Measurements from ENCODE around the gene UPF3B.
A peak's percentile ranks its signal among the peaks of the same experiment; 100 is the strongest.
"Not testable (repeated sequence)": the region's sequence is repeated elsewhere in the genome, so short reads cannot be mapped to it uniquely, and the experiment has no call there.

UPF3B gene

GRCh38 chrX:119852382-119853353 is at the start of gene UPF3B:
TSS of gene UPF3B (minus strand) at chrX:119852963. CDS start at chrX:119852928, 35 bp downstream.
- peak; percentile 98 for DNase-seq (ENCODE audit: low spot score)

- no peak for DNase-seq (ENCODE audit: low spot score)
These were observed 48.2 kb upstream of the UPF3B start for GRCh38 chrX:119900976-119901375.

GRCh38 chrX:119899125-119899524 is 46.4 kb upstream of the UPF3B start:
- no peak for DNase-seq (ENCODE audit: low spot score)

- no peak for DNase-seq (ENCODE audit: low spot score)
These were observed 43.1 kb upstream of the UPF3B start, which contains the start of gene AKAP14 for GRCh38 chrX:119895843-119896326. TSS of gene AKAP14 (plus strand) at chrX:119895893. CDS start at chrX:119903224, 7,331 bp downstream.

- not testable (repeated sequence) for DNase-seq (ENCODE audit: low spot score)
These were observed 39.4 kb upstream of the UPF3B start for GRCh38 chrX:119891961-119892692.

- not testable (repeated sequence) for DNase-seq (ENCODE audit: low spot score)
These were observed 37.9 kb upstream of the UPF3B start for GRCh38 chrX:119890626-119891025.

- peak; percentile 68 for DNase-seq (ENCODE audit: low spot score)
These were observed 35.1 kb upstream of the UPF3B start for GRCh38 chrX:119887721-119888425.

GRCh38 chrX:119885554-119886428 is 33.0 kb upstream of the UPF3B start:
- DNase-seq (ENCODE audit: low spot score): peak; percentile 76

- peak; percentile 74 for DNase-seq (ENCODE audit: low spot score)
These were observed 28.0 kb upstream of the UPF3B start for GRCh38 chrX:119880552-119881437.

GRCh38 chrX:119880076-119880475 is 27.3 kb upstream of the UPF3B start:
- peak; percentile 40 for DNase-seq (ENCODE audit: low spot score)

- no peak for DNase-seq (ENCODE audit: low spot score)
These were observed 26.0 kb upstream of the UPF3B start for GRCh38 chrX:119878740-119879139.

GRCh38 chrX:119871599-119872395 is 19.0 kb upstream of the UPF3B start, which contains the start of the genes NDUFA1 and RNF113A:
TSS of gene NDUFA1 (plus strand) at chrX:119871832. CDS start at chrX:119871912, 80 bp downstream.
TSS of gene RNF113A (minus strand) at chrX:119871733. CDS start at chrX:119871613, 120 bp downstream.
- peak; percentile 91 for DNase-seq (ENCODE audit: low spot score)

- no peak for DNase-seq (ENCODE audit: low spot score)
These were observed 18.5 kb upstream of the UPF3B start for GRCh38 chrX:119871245-119871598.

GRCh38 chrX:119870626-119871131 is 17.9 kb upstream of the UPF3B start:
- peak; percentile 63 for DNase-seq (ENCODE audit: low spot score)

- no peak for DNase-seq (ENCODE audit: low spot score)
These were observed 681 bp upstream of the UPF3B start for GRCh38 chrX:119853444-119853843.

- no peak for DNase-seq (ENCODE audit: low spot score)
These were observed 18.9 kb downstream of the UPF3B start for GRCh38 chrX:119833905-119834304.

GRCh38 chrX:119828446-119828845 is 24.3 kb downstream of the UPF3B start:
- DNase-seq (ENCODE audit: low spot score): no peak

GRCh38 chrX:119826399-119826959 is 26.3 kb downstream of the UPF3B start:
- no peak for DNase-seq (ENCODE audit: low spot score)

Measured in NAMALWA (cell line).